ENCODE results near the gene MATN1. TPM values are rescaled to one million over a fixed set of nuclear protein-coding genes. Genes with fewer than 3 reads are reported as not detected.

Gene MATN1
- total RNA-seq, 4 donors from 2014 or later = not detected

- TF ChIP-seq POLR2A (IDR thresholded peaks at IDR 0.05) (no peak), CTCF (IDR thresholded peaks at IDR 0.05) (no peak)
- H3K27ac ChIP-seq = no peak overlapping the region
- H3K4me3 ChIP-seq = no peak overlapping the region
- H3K4me1 ChIP-seq = peaks cover 0 to 22% (median 8%) of the 10 kb centered on the region in 4 donors
- H3K27me3 ChIP-seq = no peaks in the 10 kb centered on the region
- no peaks in the 10 kb centered on the region for H3K9me3 ChIP-seq
- peaks cover 0 to 3% (median 0%) of the 10 kb centered on the region in 3 donors for H3K36me3 ChIP-seq
- no peak for DNase-seq
These were observed 3.6 kb upstream of the MATN1 start for GRCh38 chr1:30726773-30727684.

GRCh38 chr1:30726236-30726635 lies 2.9 kb upstream of the MATN1 start:
- no peak for TF ChIP-seq POLR2A (IDR thresholded peaks at IDR 0.05)
- no peak for TF ChIP-seq CTCF (IDR thresholded peaks at IDR 0.05)
- H3K27me3 ChIP-seq = no peaks in the 10 kb centered on the region
- no peak overlapping the region for H3K4me3 ChIP-seq
- DNase-seq = no peak
- peaks cover 0 to 16% (median 8%) of the 10 kb centered on the region in 4 donors for H3K4me1 ChIP-seq
- H3K36me3 ChIP-seq = peaks cover 0 to 3% (median 0%) of the 10 kb centered on the region in 3 donors
- H3K27ac ChIP-seq = no peak overlapping the region
- no peaks in the 10 kb centered on the region for H3K9me3 ChIP-seq

GRCh38 chr1:30725450-30726095 lies 2.2 kb upstream of the MATN1 start:
- Histone ChIP-seq H3K27me3 (no peaks in the 10 kb centered on the region), H3K27ac (no peak overlapping the region), H3K4me3 (no peak overlapping the region), H3K4me1 (peaks cover 0 to 16% (median 4%) of the 10 kb centered on the region in 4 donors), H3K36me3 (peaks cover 0 to 3% (median 0%) of the 10 kb centered on the region in 3 donors), H3K9me3 (no peaks in the 10 kb centered on the region)
- DNase-seq = no peak
- TF ChIP-seq POLR2A (IDR thresholded peaks at IDR 0.05) (no peak), CTCF (IDR thresholded peaks at IDR 0.05) (no peak)

GRCh38 chr1:30724655-30725421 lies 1.5 kb upstream of the MATN1 start:
- H3K4me1 ChIP-seq = peaks cover 0 to 11% (median 3%) of the 10 kb centered on the region in 4 donors
- H3K36me3 ChIP-seq = peaks cover 0 to 3% (median 0%) of the 10 kb centered on the region in 3 donors
- no peak for DNase-seq
- TF ChIP-seq POLR2A (IDR thresholded peaks at IDR 0.05) (no peak), CTCF (IDR thresholded peaks at IDR 0.05) (no peak)
- H3K9me3 ChIP-seq = no peaks in the 10 kb centered on the region
- no peaks in the 10 kb centered on the region for H3K27me3 ChIP-seq
- no peak overlapping the region for H3K27ac ChIP-seq
- H3K4me3 ChIP-seq = no peak overlapping the region

GRCh38 chr1:30724175-30724574 lies 790 bp upstream of the MATN1 start:
- peaks cover 0 to 7% (median 5%) of the 10 kb centered on the region in 4 donors for H3K4me1 ChIP-seq
- no peak for DNase-seq
- no peaks in the 10 kb centered on the region for H3K9me3 ChIP-seq
- peaks cover 0 to 3% (median 0%) of the 10 kb centered on the region in 3 donors for H3K36me3 ChIP-seq
- H3K27me3 ChIP-seq = no peaks in the 10 kb centered on the region
- no peak for TF ChIP-seq CTCF (IDR thresholded peaks at IDR 0.05)
- TF ChIP-seq POLR2A (IDR thresholded peaks at IDR 0.05) = no peak
- no peak overlapping the region for H3K4me3 ChIP-seq
- no peak overlapping the region for H3K27ac ChIP-seq

Measured in Peyer's patch (tissue), 4 donors.